ENCODE data around the gene NBPF1.
"Not testable (repeated sequence)": the region's sequence is repeated elsewhere in the genome, so short reads cannot be mapped to it uniquely, and the experiment has no call there.

GRCh38 chr1:16537528-16537927 is 75.8 kb downstream of the NBPF1 start:
- not testable (repeated sequence) for TF ChIP-seq POLR2A, CTCF (IDR thresholded peaks at IDR 0.05)

Measured in esophagus squamous epithelium (tissue), 4 donors.